ENCODE results near the gene DENND1A.

DNA sequence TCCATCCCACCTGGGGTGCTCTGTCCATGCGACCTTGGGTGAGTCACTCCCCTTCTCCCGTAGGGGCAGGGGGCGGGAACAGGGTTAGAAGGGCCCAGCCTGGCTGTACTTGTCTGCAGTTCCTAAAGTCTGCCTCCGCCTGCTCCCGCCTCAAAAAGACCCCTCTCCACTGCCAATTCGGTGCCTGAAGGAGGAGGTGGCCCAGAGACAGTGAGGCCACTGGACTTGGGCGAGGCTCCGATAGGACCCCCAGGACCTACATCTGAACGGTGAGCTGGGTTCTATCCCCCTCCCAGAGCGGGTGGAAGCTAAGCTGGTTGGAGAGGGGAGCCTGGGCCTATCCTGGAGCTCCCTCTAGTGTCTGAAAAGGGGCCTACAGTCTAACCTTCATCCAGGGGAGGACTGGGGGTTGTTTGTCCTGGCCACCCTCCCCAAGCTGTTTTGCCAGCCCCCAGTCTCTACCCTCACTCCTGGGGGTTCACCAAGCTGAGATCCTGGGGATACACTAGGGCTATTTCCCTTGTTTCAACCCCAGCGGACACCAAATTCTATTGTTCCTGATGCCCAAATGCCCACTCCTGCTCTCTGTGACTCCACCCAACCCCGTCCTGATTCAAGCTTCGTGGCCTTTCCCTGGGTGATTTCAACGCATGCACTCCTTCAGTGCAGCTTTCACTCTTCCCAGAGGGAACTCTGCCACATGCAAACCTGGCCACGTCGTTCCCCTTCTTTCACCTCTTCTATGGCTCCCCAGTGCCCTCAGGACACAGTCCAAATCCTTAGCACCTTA, 580.0 kb downstream of the DENND1A start:
- no peak for TF ChIP-seq POLR2A (IDR thresholded peaks at IDR 0.05; ENCODE audit: low read length)
- TF ChIP-seq GATA1 (IDR thresholded peaks at IDR 0.05; ENCODE audit: low read depth, low read length) = no peak
